ENCODE measurements around the gene FNDC10. TPM values are rescaled to one million over a fixed set of nuclear protein-coding genes. Genes with fewer than 3 reads are reported as not detected.

The FNDC10 gene
- total RNA-seq, 1 experiment from 2014 or later, result 30.4 TPM

DNA sequence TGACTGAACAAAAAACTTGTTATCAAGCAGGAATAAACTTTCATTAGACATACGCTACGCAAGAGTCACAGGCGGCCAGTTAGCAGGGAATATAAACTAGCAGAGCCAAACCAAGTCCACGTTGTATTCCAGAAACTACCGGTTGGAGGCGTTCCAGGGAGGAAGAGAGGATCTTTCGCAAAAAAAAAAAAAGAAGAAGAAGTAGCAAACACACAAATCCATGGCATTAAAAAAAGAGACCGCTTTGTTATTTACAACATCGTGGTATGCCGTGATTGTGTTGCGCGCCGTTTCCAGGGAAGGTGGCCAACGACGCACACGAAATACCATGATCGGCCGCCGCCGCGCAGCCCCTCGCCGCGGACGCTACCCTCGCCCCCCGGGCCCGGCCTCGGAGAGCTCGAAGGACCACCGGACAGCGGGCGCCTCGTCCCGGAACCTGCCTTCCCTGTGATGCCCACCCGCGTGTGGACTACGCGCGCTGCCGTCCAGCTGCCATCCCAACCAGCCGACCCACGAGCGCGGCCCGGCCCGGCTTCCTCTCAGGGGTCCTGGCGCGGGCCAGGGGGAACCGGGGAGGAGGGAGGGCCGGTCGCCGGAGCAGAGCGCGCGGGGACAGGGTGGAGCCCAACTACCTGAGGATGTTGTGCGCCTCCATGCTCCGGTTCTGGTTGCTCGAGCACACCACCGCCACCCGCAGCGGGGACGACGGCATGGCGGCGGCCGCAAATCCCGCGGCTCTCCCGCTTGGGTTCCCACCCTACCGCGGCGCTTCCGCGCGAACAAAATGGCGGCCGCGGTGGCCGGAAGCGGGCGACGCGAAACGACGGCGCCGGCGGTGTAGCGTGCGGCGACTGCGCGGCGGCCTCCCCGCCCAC is 25.9 kb downstream of the FNDC10 start (continued):
- TF ChIP-seq, protein P1, sequence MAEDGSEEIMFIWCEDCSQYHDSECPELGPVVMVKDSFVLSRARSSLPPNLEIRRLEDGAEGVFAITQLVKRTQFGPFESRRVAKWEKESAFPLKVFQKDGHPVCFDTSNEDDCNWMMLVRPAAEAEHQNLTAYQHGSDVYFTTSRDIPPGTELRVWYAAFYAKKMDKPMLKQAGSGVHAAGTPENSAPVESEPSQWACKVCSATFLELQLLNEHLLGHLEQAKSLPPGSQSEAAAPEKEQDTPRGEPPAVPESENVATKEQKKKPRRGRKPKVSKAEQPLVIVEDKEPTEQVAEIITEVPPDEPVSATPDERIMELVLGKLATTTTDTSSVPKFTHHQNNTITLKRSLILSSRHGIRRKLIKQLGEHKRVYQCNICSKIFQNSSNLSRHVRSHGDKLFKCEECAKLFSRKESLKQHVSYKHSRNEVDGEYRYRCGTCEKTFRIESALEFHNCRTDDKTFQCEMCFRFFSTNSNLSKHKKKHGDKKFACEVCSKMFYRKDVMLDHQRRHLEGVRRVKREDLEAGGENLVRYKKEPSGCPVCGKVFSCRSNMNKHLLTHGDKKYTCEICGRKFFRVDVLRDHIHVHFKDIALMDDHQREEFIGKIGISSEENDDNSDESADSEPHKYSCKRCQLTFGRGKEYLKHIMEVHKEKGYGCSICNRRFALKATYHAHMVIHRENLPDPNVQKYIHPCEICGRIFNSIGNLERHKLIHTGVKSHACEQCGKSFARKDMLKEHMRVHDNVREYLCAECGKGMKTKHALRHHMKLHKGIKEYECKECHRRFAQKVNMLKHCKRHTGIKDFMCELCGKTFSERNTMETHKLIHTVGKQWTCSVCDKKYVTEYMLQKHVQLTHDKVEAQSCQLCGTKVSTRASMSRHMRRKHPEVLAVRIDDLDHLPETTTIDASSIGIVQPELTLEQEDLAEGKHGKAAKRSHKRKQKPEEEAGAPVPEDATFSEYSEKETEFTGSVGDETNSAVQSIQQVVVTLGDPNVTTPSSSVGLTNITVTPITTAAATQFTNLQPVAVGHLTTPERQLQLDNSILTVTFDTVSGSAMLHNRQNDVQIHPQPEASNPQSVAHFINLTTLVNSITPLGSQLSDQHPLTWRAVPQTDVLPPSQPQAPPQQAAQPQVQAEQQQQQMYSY (CRISPR knock-in tag; IDR thresholded peaks at IDR 0.05), result no peak
- TF ChIP-seq NR3C1 (CRISPR knock-in tag; conservative IDR thresholded peaks at IDR 0.05; ENCODE audit: low read depth) (no peak), TP53 (CRISPR knock-in tag; IDR thresholded peaks at IDR 0.05) (0 out of 2 replicates have a peak, but pooled peaks have one; percentile 66), TEAD1 (CRISPR knock-in tag; IDR thresholded peaks at IDR 0.05) (peak; percentile 14; the same call in 1 of the 2 replicates), RELA (CRISPR knock-in tag; IDR thresholded peaks at IDR 0.05; ENCODE audit: borderline replicate concordance) (0 out of 2 replicates have a peak, but pooled peaks have one; percentile 51), CREB1 (CRISPR knock-in tag; IDR thresholded peaks at IDR 0.05) (no peak), JUN (CRISPR knock-in tag; IDR thresholded peaks at IDR 0.05) (peak; percentile 66; the same call in 1 of the 2 replicates)
- TF ChIP-seq, protein P2, sequence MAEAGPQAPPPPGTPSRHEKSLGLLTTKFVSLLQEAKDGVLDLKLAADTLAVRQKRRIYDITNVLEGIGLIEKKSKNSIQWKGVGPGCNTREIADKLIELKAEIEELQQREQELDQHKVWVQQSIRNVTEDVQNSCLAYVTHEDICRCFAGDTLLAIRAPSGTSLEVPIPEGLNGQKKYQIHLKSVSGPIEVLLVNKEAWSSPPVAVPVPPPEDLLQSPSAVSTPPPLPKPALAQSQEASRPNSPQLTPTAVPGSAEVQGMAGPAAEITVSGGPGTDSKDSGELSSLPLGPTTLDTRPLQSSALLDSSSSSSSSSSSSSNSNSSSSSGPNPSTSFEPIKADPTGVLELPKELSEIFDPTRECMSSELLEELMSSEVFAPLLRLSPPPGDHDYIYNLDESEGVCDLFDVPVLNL (CRISPR knock-in tag; IDR thresholded peaks at IDR 0.05; ENCODE audit: borderline replicate concordance, low read depth), result 0 out of 2 replicates have a peak, but pooled peaks have one; percentile 11
- TF ChIP-seq, protein P3, sequence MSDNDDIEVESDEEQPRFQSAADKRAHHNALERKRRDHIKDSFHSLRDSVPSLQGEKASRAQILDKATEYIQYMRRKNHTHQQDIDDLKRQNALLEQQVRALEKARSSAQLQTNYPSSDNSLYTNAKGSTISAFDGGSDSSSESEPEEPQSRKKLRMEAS (CRISPR knock-in tag; IDR thresholded peaks at IDR 0.05), result peak; percentile 72
- TF ChIP-seq, protein P4, sequence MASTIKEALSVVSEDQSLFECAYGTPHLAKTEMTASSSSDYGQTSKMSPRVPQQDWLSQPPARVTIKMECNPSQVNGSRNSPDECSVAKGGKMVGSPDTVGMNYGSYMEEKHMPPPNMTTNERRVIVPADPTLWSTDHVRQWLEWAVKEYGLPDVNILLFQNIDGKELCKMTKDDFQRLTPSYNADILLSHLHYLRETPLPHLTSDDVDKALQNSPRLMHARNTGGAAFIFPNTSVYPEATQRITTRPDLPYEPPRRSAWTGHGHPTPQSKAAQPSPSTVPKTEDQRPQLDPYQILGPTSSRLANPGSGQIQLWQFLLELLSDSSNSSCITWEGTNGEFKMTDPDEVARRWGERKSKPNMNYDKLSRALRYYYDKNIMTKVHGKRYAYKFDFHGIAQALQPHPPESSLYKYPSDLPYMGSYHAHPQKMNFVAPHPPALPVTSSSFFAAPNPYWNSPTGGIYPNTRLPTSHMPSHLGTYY (CRISPR knock-in tag; IDR thresholded peaks at IDR 0.05), result no peak

DNA sequence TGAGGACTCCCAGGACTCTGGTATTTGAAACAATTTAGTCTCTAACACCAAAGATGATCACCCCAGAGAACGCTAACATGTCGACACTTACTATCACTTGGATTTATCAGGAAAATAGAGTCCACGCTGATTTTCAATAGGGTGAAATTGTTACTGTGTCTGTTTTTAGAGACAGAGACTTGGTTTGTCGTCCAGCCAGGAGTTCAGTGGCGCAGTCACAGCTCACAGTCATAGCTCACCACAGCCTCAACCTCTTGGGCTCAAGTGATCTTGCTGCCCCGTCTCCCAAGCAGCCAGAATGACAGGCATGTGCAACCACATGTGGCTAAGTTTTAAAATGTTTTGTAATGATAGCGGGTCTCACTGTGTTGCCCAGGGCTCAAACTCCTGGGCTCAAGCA is 30.6 kb downstream of the FNDC10 start:
- POLR2A ChIA-PET, result interaction anchor here (1.3 kb wide), 1 partner anchor 10 kb away, joined by 3 read pairs; no protein-coding TSS in a partner anchor
- no peak overlapping the region for H3K4me3 Mint-ChIP-seq
- TF ChIP-seq RELA (CRISPR knock-in tag; IDR thresholded peaks at IDR 0.05; ENCODE audit: borderline replicate concordance), result no peak
- TF ChIP-seq ZNF121 (CRISPR knock-in tag; IDR thresholded peaks at IDR 0.05), result 0 out of 2 replicates have a peak, but pooled peaks have one; percentile 62
- H3K36me3 Mint-ChIP-seq, result peaks cover 24% of the 10 kb centered on the region
- H3K27ac Mint-ChIP-seq, result 0 out of 2 replicates have a peak overlapping the region, but pooled peaks have one; percentile 53
- DNase-seq (ENCODE audit: low spot score) (no peak), ATAC-seq (no peak)
- H3K4me1 Mint-ChIP-seq, result peaks cover 6% of the 10 kb centered on the region
- no peaks in the 10 kb centered on the region for H3K27me3 Mint-ChIP-seq (ENCODE audit: low read depth)
- no peaks in the 10 kb centered on the region for H3K9me3 Mint-ChIP-seq
- CTCF ChIA-PET, result no interaction called here

DNA sequence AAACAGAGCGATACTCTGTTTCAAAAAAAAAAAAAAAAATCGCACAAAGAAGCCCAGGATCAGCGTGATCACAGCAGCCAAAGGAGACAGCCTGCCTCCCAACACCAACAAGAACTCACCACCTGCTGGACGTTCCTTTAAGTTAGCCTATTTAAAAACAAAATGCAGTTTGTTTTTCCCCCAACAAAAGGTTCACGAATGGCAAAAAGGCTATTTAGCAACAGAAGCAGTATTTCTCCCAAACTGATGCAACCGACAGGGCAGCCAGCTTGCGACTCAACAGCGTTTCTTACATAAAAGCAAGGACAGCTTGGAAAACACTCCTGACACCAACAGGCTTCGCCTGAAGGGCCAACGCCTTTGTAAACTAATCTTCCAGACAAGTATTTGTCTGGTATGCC is 32.0 kb downstream of the FNDC10 start:
- H3K27me3 Mint-ChIP-seq (ENCODE audit: low read depth), result no peaks in the 10 kb centered on the region
- H3K4me3 Mint-ChIP-seq, result no peak overlapping the region
- ChIA-PET POLR2A (no interaction called here), CTCF (interaction anchor here (0.7 kb wide), 1 partner anchor 14 kb away, joined by 4 read pairs; no protein-coding TSS in a partner anchor)
- peaks cover 32% of the 10 kb centered on the region for H3K36me3 Mint-ChIP-seq
- no peaks in the 10 kb centered on the region for H3K4me1 Mint-ChIP-seq
- H3K27ac Mint-ChIP-seq, result peak overlapping the region; percentile 91
- no peaks in the 10 kb centered on the region for H3K9me3 Mint-ChIP-seq
- DNase-seq (ENCODE audit: low spot score) (no peak), ATAC-seq (no peak)
- TF ChIP-seq EMX1 (CRISPR knock-in tag; IDR thresholded peaks at IDR 0.05), result no peak
- TF ChIP-seq ZNF138 (CRISPR knock-in tag; conservative IDR thresholded peaks at IDR 0.05), result no peak
- TF ChIP-seq, protein P3 (CRISPR knock-in tag; IDR thresholded peaks at IDR 0.05), result no peak
- no peak for TF ChIP-seq ZNF671 (CRISPR knock-in tag; IDR thresholded peaks at IDR 0.05)
- no peak for TF ChIP-seq ZNF423 (CRISPR knock-in tag; IDR thresholded peaks at IDR 0.05)
- TF ChIP-seq, protein P5, sequence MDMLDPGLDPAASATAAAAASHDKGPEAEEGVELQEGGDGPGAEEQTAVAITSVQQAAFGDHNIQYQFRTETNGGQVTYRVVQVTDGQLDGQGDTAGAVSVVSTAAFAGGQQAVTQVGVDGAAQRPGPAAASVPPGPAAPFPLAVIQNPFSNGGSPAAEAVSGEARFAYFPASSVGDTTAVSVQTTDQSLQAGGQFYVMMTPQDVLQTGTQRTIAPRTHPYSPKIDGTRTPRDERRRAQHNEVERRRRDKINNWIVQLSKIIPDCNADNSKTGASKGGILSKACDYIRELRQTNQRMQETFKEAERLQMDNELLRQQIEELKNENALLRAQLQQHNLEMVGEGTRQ (CRISPR knock-in tag; IDR thresholded peaks at IDR 0.05), result no peak
- no peak for TF ChIP-seq CBFB (CRISPR knock-in tag; IDR thresholded peaks at IDR 0.05; ENCODE audit: low read depth)
- TF ChIP-seq, protein P6, sequence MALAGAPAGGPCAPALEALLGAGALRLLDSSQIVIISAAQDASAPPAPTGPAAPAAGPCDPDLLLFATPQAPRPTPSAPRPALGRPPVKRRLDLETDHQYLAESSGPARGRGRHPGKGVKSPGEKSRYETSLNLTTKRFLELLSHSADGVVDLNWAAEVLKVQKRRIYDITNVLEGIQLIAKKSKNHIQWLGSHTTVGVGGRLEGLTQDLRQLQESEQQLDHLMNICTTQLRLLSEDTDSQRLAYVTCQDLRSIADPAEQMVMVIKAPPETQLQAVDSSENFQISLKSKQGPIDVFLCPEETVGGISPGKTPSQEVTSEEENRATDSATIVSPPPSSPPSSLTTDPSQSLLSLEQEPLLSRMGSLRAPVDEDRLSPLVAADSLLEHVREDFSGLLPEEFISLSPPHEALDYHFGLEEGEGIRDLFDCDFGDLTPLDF (CRISPR knock-in tag; IDR thresholded peaks at IDR 0.05), result no peak
- TF ChIP-seq, protein P7, sequence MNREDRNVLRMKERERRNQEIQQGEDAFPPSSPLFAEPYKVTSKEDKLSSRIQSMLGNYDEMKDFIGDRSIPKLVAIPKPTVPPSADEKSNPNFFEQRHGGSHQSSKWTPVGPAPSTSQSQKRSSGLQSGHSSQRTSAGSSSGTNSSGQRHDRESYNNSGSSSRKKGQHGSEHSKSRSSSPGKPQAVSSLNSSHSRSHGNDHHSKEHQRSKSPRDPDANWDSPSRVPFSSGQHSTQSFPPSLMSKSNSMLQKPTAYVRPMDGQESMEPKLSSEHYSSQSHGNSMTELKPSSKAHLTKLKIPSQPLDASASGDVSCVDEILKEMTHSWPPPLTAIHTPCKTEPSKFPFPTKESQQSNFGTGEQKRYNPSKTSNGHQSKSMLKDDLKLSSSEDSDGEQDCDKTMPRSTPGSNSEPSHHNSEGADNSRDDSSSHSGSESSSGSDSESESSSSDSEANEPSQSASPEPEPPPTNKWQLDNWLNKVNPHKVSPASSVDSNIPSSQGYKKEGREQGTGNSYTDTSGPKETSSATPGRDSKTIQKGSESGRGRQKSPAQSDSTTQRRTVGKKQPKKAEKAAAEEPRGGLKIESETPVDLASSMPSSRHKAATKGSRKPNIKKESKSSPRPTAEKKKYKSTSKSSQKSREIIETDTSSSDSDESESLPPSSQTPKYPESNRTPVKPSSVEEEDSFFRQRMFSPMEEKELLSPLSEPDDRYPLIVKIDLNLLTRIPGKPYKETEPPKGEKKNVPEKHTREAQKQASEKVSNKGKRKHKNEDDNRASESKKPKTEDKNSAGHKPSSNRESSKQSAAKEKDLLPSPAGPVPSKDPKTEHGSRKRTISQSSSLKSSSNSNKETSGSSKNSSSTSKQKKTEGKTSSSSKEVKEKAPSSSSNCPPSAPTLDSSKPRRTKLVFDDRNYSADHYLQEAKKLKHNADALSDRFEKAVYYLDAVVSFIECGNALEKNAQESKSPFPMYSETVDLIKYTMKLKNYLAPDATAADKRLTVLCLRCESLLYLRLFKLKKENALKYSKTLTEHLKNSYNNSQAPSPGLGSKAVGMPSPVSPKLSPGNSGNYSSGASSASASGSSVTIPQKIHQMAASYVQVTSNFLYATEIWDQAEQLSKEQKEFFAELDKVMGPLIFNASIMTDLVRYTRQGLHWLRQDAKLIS (CRISPR knock-in tag; IDR thresholded peaks at IDR 0.05; ENCODE audit: borderline replicate concordance), result no peak

Data from WTC11 (cell line).